Cardiac fibroblast (primary cell): ENCODE results near the gene AFF3.

ENCODE experiments used
- DNase-seq, 2 donors: peaks; one replicate each; pipeline versions ENCODE4 v3.0.0 to v3.0.0-alpha.2; 2010; ENCODE audit warnings: low read depth in 2 of 2
- H3K4me3 ChIP-seq, 2 donors: replicated peaks in 1 of 2; 1 replicate in 1 of 2; 2 replicates in 1 of 2; pipeline ENCODE4 v1.5.1; 2011; ENCODE audit warnings: low read depth in 2 of 2, low read length in 2 of 2, mild to moderate bottlenecking in 2 of 2, moderate library complexity in 1 of 2
- TF ChIP-seq, protein P1 (sequence below): IDR thresholded peaks from one replicate; pipeline ENCODE4 v1.5.1; 2011; ENCODE audit warnings: low read depth, mild to moderate bottlenecking, low read length, inconsistent platforms

The AFF3 gene

DNA sequence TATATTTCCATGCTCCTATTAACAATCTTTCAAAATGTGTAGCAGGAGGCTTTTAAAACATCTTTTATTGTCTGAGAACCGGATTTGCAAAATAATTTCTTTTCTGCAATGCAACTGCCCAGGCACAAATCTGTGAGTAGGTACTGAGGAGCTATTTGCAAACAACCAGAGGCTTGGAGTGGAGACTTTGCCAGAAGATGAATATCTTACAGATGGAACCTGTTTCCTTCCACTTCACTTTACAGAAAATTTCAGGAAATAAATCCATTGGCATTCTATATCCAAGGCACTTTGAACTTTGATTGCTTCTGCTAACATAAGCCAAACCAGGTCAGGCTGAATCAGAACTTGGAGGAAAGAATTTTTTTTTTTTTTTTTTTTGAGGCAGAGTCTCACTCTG lies 415.2 kb downstream of the AFF3 start:
- no peak for DNase-seq
- H3K4me3 ChIP-seq: no peak overlapping the region
- TF ChIP-seq, protein P1, sequence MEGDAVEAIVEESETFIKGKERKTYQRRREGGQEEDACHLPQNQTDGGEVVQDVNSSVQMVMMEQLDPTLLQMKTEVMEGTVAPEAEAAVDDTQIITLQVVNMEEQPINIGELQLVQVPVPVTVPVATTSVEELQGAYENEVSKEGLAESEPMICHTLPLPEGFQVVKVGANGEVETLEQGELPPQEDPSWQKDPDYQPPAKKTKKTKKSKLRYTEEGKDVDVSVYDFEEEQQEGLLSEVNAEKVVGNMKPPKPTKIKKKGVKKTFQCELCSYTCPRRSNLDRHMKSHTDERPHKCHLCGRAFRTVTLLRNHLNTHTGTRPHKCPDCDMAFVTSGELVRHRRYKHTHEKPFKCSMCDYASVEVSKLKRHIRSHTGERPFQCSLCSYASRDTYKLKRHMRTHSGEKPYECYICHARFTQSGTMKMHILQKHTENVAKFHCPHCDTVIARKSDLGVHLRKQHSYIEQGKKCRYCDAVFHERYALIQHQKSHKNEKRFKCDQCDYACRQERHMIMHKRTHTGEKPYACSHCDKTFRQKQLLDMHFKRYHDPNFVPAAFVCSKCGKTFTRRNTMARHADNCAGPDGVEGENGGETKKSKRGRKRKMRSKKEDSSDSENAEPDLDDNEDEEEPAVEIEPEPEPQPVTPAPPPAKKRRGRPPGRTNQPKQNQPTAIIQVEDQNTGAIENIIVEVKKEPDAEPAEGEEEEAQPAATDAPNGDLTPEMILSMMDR: no peak

DNA sequence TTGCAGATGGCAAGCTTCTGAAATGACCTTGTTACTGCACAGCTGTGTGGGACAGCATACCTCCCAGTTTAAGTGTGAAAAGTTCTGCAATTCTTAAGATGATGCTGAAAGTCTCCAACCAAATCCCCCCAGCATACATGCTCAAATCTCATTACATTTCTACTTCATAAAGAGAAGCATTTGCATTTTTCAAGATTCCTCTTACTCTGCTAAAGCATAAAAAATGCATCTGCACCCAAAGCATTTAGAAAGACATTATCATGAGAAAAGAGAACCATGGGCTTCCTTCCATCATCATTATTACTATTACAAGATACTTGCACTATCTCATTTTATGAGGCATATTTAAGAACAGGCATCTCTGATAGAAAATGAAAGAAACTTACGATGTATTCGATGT lies 415.7 kb downstream of the AFF3 start:
- H3K4me3 ChIP-seq: no peak overlapping the region
- no peak for DNase-seq
- TF ChIP-seq, protein P1: no peak

DNA sequence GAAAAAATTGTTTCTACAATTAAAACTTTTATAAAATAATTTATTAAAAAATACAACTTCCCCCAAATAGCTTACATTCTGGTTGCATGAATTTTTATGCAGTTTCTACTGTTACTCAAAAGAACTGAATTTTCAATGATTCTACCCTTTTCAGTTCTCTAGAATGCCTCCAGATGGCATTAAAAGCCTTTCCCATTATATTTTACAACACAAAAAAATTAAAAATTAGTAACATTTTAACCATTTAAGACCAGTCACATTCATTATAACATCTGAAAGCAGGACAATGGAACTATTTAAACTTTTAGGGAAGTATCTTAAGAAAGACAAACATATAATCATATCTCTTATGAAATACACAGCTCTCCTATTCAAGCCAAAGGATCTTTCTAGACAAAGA lies 416.6 kb downstream of the AFF3 start:
- DNase-seq: peak in 1 of 2 donors; percentile 25
- TF ChIP-seq, protein P1: peak; percentile 39
- no peak overlapping the region for H3K4me3 ChIP-seq

DNA sequence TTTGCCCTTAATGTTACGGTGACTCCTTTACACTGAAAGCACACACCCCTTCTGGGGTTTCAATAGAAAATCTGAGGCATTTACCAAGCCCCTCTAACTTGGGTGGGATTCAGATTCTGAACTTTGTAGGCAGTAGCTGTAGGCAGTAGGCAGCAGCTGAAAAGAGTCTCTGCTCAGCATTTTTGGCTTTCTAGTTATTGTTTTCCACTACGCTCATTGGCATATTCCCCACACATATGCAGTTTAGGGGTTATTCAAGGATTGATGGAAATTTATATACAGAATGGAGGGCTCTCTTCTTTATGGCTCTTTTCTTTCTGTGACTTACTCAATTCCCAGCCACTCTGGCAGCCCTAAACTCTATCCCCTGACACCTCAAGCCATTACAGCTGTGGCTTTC lies 419.9 kb downstream of the AFF3 start:
- TF ChIP-seq, protein P1: no peak
- no peak for DNase-seq
- H3K4me3 ChIP-seq: no peak overlapping the region

DNA sequence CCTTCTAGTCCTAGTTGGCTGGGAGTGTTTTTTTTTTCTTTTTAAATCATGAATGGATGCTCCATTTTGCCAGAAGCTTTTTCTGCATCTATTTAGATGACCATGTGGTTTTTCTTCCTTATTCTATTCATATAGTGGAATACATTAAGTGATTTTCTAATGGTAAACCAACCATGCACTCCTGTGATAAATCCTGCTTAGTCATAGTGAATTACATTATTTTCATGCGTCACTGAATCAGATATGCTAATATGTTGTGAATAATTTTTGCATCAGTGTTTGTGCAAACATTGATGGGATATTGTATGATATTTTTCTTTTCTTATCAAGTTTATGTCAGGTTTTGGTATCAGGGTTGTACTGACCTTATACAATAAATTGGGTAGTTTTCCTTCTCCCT lies 423.3 kb downstream of the AFF3 start:
- TF ChIP-seq, protein P1: no peak
- H3K4me3 ChIP-seq: no peak overlapping the region
- DNase-seq: no peak

DNA sequence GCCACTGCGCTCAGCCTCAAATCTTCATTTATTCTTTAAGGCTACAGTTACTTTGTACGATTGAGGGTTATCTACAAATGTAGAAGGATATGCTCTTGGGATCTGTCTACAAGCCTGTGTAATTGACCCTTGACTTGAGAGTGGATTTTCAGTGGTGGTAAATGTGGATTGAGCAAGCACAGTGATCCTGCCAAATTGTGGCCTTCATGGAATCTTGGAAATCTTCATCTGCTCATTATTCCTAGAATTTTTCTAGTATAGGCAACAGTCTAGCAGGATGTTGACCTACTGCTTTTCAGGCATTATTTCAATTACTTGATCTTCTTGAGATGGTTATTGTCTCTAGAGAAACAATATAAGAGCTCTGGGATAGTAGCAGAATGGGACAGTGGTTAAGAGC lies 426.4 kb downstream of the AFF3 start:
- TF ChIP-seq, protein P1: no peak
- H3K4me3 ChIP-seq: no peak overlapping the region
- DNase-seq: no peak

DNA sequence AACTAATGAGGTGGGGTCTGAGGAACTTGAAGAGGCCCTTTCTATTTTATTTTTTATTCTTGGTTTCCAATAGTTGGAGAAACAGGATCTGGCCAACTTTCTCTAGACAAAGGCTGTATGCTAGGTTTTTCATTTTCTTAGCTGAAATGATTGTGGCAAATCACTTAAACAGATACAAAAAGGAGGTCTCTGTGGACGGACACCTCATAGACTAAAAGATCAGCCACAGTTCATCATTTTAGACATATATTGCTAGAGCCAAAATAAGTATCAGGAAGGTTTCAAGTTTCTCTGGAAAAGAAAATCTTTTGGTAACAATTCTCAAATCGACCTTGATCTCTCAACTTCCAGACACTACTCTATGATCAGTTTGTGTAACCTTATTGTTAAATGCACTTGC lies 428.0 kb downstream of the AFF3 start:
- TF ChIP-seq, protein P1: no peak
- DNase-seq: no peak
- H3K4me3 ChIP-seq: no peak overlapping the region
